KBM-7 (cell line): ENCODE measurements around the gene CACNA1C.

Experiments used
- DNase-seq: peaks from one replicate; pipeline ENCODE4 v3.0.0-alpha.2; 2015
- in situ Hi-C: fragments of 300-500 bp; cut with MboI; formaldehyde crosslinking; loops from 2 replicates; pipeline ENCODE4 v1.14.3; 2020; ENCODE audit warnings: low sequenced_read_pairs, low pct_unique_long_range_greater_than_20kb, mixed read lengths

The CACNA1C gene

DNA sequence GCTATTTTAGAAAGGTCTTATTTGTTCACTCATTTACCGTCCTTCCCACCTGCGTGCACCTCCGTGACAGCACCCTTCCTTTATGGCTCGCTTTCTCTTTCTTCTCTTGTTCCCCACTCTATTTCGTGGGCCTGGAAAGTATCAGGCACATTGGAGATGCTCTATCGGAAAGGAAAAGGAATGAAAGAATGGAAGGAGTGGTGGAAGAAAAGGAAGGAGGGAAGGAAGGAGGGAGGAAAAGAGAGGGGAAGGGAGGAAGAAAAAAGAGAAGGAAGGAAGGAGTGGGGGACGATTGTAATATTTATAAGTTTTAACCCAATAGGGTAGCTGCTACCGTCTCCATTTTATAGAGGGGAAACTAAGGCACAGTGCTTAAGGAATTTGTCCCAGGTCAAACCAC is 363.4 kb downstream of the CACNA1C start:
- in situ Hi-C loops: no loop called here
- DNase-seq: no peak

DNA sequence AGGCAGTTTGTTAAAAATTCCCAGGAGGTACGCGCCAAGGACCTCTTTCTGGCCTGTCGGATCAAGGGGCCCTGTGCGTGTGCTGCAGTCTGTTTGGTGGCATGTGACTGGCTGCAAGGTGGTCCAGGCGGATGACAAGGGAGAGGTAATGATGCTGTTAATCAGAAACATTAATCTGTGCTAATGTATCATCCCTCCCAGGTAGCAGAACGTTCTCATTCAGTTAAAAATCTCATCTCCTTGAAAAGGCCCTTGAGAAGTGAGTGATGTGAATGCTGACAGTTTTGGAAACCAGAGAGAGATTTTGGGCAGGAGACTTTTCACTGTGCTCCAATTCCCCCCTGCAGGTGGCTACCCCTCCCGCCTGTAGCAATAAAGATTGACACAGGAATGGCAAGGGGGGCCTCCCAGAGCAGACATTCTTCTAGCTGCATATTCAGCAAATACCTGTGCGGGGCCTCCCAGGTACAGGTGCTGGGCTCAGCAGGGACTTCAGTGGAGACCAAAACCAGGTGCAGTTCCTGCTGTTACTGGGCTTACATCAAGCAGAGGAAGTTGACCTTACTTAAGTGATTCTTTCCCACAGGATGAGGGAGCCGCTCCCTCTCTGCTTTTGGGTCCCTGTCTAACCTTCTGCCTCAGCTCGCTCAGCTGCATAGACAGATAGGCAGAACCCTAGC is 364.8 kb downstream of the CACNA1C start:
- no peak for DNase-seq
- in situ Hi-C loops: no loop called here

GRCh38 chr12:2418579-2418978 is 365.8 kb downstream of the CACNA1C start:
- in situ Hi-C loops: no loop called here
- DNase-seq: no peak

GRCh38 chr12:2422591-2422990 is 369.8 kb downstream of the CACNA1C start:
- DNase-seq: no peak
- in situ Hi-C loops: no loop called here

DNA sequence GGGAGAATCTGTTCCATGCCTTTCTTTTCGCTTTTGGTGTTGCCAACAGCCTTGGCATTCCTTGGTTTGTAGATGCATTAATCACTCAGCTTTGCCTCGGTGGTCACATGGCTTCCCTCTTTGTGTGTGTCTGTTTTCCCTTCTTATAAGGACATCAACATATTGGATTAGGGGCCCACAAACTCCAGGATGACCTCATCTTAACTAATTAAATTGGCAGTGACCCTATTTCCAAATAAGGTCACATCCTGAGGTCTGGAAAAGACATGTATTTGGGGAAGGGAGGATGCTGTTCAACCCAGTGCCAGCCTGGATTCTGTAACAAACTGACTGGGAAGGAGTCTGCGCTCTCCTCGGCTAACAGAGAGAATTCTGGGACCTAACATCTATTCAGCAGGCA is 376.2 kb downstream of the CACNA1C start:
- in situ Hi-C loops: no loop called here
- no peak for DNase-seq

- in situ Hi-C loops: no loop called here
- DNase-seq: peak; percentile 63
These were observed 379.0 kb downstream of the CACNA1C start for GRCh38 chr12:2431810-2432209.

- in situ Hi-C loops: no loop called here
- no peak for DNase-seq
These were observed 380.1 kb downstream of the CACNA1C start for GRCh38 chr12:2432856-2433255.

DNA sequence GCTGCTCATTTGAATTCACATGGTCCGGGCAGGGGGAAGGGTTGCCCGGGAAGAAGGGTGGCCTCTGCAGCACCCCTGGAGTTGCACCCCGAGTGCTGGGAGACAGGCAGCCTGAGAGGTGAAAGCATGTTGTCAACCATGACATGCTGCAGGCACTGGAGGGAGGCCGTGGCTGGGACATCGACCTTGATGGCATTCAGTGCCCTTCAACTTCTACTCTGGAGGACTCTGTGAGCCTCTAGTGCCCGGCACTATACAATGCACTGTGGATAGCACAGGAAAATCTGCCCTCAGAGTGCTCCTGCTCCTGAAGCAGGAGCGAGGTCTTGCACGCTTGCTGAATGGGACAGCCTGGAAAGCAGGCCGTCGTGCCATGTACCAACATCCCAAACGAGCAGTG is 382.7 kb downstream of the CACNA1C start:
- in situ Hi-C loops: no loop called here

DNA sequence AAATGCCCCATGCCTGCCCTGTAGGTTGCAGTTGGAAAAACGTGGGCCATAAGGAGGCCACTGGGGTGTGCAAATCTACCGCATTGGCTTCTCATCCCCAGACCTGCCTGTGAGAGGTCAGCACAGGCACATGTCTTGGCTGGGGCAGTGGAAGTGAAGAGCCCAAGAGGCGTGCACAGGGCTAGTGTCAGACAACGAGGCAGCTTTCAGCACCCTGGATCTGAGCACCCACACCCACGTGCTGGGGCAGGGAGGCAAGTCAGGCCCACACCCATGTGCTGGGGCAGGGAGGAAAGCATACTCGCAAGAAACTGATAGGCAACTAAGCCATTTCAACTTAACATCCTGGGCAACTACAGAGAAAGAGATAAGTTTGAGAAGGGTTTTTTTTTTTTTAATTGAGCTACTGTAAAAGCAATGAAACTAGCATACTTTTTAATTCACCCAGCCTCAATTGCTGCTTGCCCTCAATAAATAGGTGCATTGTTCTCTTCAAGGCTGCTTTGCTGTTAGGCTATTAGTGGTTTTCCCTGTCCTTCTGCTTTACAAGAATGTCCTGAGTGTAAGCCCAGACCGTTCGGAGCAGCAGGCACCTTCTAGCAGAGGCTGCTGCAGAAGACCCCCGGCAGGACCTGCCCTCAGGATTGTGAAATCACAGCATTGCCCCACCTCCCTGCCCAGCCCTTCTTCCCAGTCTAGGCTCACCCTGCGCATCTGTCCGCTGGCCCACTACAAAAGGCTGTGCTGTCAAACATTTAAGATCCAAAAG is 386.7 kb downstream of the CACNA1C start:
- peak; percentile 43 for DNase-seq
- in situ Hi-C loops: no loop called here

More for the DNA sequence above, 382.7 kb downstream of the CACNA1C start:
- no peak for DNase-seq

DNA sequence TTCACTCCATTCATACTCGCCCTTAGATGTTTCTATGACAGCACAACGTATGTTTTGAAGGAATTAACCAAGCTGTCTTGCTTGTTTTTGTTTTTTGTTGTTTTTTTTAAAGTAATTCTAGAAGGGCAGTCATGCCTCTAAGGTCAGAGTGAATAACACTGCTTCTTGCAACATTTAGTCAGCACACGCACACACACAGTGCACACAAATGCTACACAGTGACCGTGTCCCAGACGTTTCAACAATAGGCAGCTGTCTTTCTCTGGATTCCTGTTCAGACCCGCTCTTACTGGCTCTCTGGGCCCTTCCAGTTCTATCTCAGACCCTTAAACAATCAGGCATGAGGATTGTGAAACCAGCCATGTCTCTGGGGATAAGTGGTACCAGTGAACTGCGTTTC is 391.0 kb downstream of the CACNA1C start:
- in situ Hi-C loops: no loop called here
- DNase-seq: no peak

GRCh38 chr12:2445968-2446367 is 393.2 kb downstream of the CACNA1C start:
- in situ Hi-C loops: no loop called here
- no peak for DNase-seq

DNA sequence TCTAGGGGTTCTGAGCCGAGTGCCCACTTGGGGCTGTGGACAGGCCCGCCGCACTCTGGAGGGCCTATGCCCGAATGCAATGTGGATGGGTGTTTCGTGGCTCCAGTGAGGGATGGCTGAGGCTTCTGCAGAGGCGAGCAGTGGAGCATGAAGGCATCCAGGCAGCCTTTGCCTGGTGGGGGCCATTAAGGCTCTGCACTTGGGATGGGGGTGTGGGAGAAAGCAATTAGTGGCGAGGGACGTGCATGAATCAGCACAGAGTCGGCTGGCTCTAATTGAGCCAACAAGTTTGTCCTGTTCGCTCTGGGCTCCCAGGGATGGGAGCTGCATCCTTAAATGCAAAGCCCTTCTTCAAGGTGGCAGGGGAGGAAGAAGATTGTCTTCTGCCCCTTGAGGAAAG is 395.1 kb downstream of the CACNA1C start:
- in situ Hi-C loops: no loop called here
- no peak for DNase-seq

DNA sequence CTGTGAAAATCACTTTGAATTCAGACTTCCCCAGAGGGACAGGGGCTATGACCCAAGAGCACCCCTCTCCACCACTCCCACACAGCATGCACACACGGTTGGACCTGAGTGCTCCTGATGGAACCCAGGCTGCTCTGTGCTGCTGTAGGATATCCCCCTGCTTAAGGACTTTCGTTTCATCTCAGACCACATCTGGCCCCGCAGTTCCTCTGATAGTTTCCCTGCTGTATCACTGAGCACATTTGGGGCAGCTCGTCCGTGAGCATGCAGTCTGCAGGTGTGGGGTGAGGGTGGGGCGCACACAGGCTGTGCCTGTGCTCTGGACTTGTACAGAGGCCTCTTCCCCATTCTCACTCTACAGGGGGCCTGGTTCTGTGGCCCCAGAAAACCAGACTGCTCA is 396.8 kb downstream of the CACNA1C start:
- no peak for DNase-seq
- in situ Hi-C loops: no loop called here

DNA sequence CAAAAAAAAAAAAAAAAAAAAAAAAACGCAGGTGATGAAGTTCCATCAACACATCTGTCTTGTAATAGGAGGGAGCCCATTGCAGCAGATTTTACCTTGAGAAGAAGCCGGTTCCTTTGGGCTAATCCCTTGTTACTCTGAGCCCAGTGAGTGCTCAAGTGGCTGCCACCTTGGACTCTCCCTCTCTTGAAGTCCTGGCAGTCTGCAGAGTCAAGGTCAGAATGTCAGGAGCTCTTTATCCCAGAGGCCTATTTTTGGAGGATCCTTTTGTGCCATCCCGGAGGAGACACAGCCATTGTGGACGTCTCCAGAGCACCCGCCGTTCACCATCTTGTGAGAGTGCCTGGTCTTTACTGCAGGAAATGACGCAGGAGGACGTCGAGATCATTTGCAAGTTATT is 397.8 kb downstream of the CACNA1C start:
- no peak for DNase-seq
- in situ Hi-C loops: no loop called here

DNA sequence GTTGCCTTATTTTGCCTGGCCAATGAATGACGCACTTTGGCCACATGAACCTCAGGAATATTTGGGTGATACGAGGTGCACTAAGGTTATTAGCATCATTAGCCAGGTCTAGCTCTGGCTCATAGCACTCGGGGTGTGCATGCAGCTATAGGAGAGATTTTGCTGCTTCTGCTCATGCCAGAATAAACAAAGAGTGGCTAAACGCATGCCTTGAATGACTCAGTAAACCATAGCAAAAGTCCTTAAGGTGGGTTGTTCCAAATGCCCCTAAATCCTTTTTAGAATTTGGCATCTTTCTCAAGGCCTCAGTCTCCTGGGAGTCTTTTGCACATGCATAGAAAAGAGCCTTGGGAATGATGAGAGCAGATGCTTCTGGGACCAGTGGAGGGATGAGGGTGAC is 398.2 kb downstream of the CACNA1C start:
- in situ Hi-C loops: no loop called here
- no peak for DNase-seq

DNA sequence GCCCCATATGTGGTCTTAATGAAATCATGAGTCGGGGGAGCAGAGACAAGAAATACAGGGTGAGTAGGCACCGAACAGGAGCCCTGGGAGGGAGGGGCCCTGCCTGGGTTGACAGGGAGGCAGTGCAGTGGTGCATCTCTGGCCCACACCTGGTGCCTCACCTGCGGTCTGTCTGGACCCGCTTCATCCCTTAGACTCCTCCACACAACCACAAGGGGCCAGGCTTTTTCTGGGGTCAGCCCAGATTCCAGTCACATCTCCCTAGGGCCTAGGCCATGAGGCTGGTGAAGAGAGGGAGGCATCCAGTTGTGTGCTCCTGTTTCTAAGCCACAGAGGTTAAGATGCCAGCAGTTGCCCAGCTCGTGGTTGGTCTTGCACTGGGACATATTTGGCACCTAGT is 398.7 kb downstream of the CACNA1C start:
- in situ Hi-C loops: no loop called here
- no peak for DNase-seq

DNA sequence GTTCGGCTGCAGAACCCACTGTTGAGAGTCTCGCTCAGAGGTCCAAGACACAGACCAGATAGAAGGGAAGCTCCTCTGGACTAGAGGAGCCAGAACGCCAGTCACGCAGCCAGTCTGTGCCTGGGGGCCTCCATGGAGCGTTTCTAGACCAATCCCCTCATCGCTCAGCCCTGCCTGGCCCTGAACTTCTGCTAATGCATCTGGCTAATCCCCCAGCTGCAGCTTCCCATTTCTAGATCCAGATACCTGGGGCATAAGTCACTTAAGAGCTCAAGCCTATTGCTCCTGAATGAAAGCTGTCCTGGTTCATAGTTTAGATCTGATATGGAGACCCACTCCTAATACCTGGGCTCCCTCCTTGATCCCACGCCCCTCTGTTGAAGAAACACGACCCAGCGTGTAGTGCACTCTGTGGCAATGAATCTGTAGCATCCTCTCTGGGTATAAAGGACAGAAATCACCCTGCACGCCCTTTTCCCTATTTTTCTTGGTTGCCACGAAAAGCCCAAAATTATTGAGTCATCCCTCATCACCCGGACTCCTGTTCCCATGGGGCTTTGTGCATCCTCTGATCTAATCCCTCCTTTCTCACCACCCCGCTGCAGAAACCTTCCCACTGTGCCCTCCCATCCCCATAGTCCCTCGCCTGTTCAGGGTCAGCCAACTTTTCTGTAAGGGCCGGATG is 400.4 kb downstream of the CACNA1C start:
- in situ Hi-C loops: no loop called here
- DNase-seq: peak; percentile 47

DNA sequence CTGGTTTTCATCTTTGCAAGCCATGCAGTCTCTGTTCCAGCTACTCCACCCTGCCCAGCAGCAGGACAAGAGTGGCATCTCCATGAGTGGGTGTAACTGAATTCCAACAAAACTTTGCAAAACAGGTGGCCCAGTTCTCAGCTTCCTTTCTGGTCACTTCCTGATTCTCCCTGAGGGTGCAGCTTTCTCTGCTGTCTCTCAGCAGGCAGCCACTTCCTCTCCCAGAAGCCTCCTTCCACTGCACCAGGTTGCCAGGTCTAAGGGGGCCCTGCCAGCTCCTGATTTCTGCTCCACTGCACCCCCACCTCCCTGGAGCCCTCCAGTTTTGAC is 400.9 kb downstream of the CACNA1C start:
- peak; percentile 73 for DNase-seq
- in situ Hi-C loops: no loop called here

GRCh38 chr12:2454601-2455177 is 401.9 kb downstream of the CACNA1C start:
- no peak for DNase-seq
- in situ Hi-C loops: no loop called here

DNA sequence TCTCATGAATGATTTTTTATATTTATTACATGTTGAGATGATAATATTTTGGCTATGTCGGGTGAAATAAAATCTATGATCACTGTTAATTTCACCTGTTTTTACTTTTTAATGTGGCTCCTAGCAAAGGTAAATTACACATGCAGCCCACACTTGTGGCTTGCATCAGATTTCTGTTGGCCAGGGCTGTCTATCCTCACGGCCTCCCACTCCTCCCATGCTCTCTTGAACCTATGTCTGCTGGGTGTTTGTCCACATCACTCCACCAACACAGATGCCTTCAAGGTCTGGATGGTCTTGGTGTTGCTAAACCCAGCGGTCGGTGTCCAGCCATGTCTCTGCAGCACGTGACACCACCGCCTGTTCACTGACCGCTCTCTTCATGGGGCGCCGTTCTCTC is 402.6 kb downstream of the CACNA1C start:
- in situ Hi-C loops: no loop called here
- no peak for DNase-seq
